ENCODE results near the gene SPO11.

DNA sequence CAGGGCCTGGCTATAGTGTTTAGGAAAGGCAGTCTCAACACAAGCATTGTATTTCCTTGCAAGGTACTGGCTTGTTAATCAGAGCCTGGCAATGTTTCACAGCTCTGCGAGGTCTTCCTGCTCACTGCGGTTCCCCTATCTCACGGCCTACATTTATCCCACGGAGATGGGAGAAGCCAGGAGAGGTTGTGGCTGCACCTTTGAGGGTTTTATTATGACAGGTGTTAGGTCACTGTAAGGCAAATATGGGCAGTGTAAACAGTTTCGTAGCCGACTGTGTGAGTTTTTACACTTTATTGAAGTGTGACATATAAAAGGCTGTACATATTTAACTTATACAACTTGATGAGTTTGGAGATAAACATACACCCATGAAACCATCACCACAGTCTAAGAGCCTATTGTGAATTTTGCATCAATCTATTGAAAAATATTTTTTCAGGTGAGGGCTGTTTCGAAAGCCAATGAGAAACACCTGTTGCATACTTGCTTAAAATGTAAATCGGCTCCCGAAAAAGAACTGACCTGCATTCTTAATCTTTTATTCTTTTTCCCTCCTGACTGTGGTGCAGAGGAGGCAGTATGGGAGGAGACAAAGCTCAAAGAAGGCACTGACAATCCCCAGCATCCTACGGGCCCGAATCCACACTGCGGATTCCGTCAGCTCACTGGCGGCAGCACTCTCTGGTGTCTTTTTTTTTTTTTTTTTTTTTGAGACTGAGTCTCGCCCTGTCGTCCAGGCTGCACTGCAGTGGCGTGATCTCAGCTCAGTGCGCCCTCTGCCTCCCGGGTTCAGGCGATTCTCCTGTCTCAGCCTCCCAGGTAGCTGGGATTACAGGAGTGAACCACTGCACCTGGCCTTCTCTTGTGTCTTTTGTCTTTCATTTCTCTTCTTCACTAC lies 54.1 kb downstream of the SPO11 start:
- TF ChIP-seq, protein P1, sequence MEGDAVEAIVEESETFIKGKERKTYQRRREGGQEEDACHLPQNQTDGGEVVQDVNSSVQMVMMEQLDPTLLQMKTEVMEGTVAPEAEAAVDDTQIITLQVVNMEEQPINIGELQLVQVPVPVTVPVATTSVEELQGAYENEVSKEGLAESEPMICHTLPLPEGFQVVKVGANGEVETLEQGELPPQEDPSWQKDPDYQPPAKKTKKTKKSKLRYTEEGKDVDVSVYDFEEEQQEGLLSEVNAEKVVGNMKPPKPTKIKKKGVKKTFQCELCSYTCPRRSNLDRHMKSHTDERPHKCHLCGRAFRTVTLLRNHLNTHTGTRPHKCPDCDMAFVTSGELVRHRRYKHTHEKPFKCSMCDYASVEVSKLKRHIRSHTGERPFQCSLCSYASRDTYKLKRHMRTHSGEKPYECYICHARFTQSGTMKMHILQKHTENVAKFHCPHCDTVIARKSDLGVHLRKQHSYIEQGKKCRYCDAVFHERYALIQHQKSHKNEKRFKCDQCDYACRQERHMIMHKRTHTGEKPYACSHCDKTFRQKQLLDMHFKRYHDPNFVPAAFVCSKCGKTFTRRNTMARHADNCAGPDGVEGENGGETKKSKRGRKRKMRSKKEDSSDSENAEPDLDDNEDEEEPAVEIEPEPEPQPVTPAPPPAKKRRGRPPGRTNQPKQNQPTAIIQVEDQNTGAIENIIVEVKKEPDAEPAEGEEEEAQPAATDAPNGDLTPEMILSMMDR (IDR thresholded peaks at IDR 0.05): no peak
- TF ChIP-seq ZFX (IDR thresholded peaks at IDR 0.05; ENCODE audit: borderline replicate concordance): no peak

All from 22Rv1 (cell line).